GM19099 (cell line): Measurements from ENCODE around the gene ZNF723.

Experiments used
- POLR2A ChIP-seq: IDR thresholded peaks from 3 replicates; pipeline ENCODE4 v1.6.1; 2011; ENCODE audit warnings: low read depth; ENCODE audit not compliant: insufficient read length; ENCODE audit errors: extremely low read depth

Gene ZNF723

GRCh38 chr19:22832031-22832762, at the start of gene ZNF723:
ZNF723 (plus strand) TSS chr19:22832291; CDS start chr19:22832380, 89 bp downstream.
- no peak for TF ChIP-seq POLR2A

GRCh38 chr19:22783651-22784410, 48.3 kb upstream of the ZNF723 start, which contains the start of gene ZNF99:
ZNF99 (minus strand) TSS chr19:22784151; CDS start chr19:22784016, 135 bp downstream.
- no peak for TF ChIP-seq POLR2A

GRCh38 chr19:22797040-22797439, 35.1 kb upstream of the ZNF723 start:
- no peak for TF ChIP-seq POLR2A

DNA sequence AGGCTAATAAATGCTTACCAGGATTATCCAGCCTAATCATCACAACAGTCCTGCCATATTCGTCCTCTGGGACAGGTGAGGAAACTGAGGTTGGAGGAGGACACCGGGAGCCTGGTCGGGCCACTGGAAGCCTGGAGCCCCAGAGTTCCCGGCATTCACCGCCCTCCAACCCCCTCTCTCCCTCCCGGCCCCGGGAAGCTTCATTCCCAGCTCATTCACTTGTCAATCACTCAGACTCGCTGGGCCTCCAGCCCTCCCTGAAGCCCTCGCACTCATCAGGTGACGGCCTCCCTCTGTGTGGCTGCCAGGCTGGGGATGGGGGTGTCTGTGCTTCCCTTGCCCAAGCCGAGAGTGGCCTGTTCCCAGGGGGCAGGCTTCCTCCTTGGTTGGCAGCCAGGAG, 25.7 kb upstream of the ZNF723 start:
- no peak for TF ChIP-seq POLR2A

- TF ChIP-seq POLR2A, result no peak
Measured at GRCh38 chr19:22807061-22807835, 24.8 kb upstream of the ZNF723 start.

- no peak for TF ChIP-seq POLR2A
Measured at GRCh38 chr19:22814124-22814523, 18.0 kb upstream of the ZNF723 start.

DNA sequence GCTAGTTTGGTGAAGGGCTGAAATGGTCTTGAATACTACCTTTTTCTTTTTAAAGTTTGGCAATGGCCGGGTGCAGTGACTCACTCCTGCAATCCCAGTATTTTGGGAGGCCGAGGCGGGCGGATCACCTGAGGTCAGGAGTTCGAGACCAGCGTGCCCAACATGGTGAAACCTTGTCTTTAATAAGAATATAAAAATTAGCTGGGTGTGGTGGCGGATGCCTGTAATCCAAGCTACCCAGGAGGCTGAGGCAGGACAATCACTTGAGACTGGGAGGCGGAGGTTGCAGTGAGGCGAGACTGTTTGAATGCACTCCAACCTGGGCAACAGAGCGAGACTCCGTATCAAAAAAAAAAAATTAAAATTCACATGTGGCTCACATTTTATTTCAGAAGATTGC, 880 bp upstream of the ZNF723 start:
- no peak for TF ChIP-seq POLR2A

GRCh38 chr19:22882797-22883196, 50.7 kb downstream of the ZNF723 start:
- TF ChIP-seq POLR2A, result no peak

DNA sequence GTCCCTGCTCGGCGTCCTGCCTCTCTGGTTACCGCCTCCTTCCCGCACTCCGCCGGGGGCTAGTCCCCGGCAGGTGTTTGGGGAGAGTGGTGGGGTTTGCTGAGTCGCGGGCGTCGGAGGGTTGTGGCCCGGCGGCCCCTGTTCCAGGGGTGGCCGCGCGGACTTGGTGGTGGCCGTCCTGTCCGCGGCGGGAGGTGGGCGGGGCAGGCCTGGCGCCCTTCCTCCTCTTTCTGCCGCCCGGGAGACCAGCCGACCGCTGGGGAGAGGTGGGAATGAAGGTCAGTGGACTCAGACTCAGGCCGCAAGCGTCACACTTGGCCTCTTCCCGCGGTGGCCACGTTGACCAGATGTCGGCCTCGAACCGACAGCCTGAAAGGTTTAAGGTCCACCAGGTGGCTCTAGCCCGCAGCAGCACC, 61.8 kb downstream of the ZNF723 start:
- no peak for TF ChIP-seq POLR2A

- no peak for TF ChIP-seq POLR2A
Measured at GRCh38 chr19:22901431-22902130, 69.5 kb downstream of the ZNF723 start.
